Measurements from ENCODE around the gene OVCH1.

DNA sequence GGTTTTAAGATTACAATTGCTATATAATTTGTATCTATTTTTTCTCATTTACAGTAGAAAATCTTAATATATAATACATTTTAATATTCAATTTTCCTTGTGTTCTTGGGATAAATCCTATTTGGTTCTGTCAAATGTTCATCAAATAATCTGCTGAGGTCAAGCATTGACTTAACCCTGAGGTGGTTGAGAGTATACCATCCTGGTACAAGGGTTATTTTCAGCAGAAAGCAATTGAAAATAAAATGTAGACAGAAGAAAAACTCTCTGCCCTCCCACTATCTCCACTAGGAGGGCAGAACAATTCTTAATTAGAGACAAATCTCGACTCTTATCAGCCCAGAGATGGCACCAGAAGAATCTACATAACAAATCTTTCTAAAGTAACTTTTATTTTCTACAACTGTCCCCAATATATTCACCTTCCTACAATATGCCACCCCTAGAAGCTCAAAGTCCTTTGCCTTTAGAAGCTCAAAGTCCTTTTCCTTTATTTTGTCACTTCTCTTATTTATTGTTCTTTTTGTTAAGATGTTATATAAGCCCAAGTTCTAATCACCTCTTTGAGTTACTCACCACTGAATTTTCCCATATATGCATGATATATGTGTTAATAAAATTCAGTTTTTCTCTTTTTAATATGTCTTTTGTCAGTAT lies 58.6 kb downstream of the OVCH1 start:
- no peak for TF ChIP-seq POLR2A (IDR thresholded peaks at IDR 0.05; ENCODE audit: extremely low read depth, insufficient read length)
- TF ChIP-seq, protein P1, sequence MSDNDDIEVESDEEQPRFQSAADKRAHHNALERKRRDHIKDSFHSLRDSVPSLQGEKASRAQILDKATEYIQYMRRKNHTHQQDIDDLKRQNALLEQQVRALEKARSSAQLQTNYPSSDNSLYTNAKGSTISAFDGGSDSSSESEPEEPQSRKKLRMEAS (IDR thresholded peaks at IDR 0.05; ENCODE audit: low read depth, low read length) = no peak
- no peak for TF ChIP-seq CTCF (IDR thresholded peaks at IDR 0.05; ENCODE audit: low read depth, low read length)

Measured in NB4 (cell line).